Stimulated activated CD8-positive, alpha-beta memory T cell treated with anti-CD3 and anti-CD28 coated beads, Interleukin-7, amount 100 ng/mL, for 1 hour (primary cell): Measurements from ENCODE around the gene SERPINB7.

Experiments
- DNase-seq, 2 donors: peaks; one replicate each; pipeline ENCODE4 v3.0.0-alpha.2; 2020; ENCODE audit warnings: low read depth in 2 of 2

Gene SERPINB7

DNA sequence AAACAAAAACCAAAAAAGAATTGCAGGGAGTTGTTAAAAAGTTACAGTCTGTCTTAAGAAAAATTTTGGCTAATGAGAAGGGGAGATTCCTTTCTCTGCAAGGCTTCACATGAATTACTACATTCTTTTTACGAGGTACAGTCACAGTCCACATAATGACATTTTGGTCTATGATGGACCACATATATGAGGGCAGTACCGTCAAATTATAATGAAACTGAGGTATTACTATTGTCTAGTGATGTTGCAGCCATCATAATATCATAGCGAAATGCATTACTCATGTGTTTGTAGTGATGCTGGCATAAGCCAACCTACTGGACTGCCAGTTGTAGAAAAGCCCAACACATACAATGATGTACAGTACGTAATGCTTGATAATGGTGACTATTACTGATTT, 12.5 kb downstream of the SERPINB7 start:
- no peak for DNase-seq

DNA sequence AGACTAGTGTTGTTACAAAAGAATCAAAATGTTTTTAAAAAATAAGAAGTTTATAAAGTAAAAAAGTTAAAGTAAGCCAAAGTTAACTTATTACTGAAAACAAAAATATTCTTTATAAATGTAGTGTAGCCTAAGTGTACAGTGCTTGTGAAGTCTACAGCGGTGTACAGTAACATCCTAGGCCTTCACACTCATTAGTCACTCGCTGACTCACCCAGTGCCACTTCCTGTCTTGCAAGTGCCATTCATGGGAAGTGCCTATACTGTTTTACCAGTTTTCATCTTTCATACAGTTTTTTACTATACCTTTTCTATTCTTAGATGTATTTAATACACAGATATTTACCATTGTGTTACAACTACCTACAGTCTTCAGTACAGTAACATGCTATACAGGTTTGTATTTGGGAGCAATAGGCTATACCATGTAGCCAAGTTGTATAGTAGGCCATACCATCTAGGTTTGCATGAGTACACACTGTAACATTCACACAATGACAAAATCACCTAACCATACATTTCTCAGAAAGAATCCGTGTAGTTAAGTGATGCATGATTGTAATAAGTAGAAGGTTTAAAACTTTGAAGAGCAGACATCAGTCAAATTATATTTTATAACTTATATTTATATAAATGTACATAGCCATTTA, 13.4 kb downstream of the SERPINB7 start:
- peak; percentile 23 to 42 for DNase-seq

DNA sequence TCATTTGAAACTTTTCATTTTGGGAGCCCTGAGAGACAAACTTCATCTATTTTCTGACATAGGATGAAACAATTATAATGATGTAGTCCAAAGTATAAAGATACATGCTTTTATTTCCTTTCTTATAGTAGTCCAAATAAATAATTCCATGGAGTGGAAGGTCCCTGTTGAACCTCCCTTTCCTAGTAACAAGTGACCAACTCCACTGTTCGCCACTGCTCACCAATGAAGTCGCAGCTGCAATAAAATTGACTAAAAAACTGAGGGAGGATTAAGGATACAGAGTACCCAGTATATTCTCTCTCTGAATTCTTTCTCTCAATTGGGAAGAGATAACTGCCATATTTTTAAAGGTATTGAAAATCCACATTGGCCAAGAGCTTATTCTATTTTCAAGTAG, 14.1 kb downstream of the SERPINB7 start:
- DNase-seq: no peak

DNA sequence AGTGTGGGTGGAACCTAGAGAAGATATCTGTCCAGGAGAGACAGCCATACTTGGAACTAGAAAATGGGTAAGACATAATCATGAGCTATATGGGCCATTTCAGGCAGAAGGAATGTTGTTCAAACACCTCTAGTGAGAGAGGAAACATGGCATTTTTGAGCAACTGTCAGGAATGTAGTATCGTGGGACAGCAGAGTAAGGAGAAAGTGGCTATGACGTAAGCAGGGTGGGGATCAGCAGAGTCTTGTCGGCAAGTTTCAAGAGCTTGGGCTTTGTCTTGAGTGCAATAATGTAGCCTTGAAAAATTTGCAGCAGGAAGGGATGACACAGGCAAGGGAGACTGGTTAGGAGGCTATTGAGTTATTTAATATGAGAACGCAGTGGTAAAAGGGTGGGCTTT, 20.4 kb downstream of the SERPINB7 start:
- no peak for DNase-seq

DNA sequence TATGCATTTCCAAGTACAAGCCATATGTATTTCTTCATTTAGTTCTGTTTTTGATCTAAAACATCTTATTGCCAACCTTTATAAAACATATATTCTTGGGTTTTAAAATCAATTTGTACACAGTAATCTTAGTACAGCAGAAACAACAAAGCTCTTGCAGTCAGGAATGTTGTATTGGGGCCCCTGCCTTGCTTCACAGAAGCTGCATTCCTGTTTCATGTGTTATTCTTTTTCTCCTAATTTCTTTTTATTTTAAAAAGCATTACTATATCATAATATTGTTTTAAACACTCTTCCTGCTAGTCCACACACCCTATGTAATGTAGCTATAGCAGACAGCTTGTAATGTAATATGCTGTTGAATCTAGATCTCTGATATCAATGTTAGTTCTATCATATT, 24.0 kb downstream of the SERPINB7 start:
- no peak for DNase-seq

DNA sequence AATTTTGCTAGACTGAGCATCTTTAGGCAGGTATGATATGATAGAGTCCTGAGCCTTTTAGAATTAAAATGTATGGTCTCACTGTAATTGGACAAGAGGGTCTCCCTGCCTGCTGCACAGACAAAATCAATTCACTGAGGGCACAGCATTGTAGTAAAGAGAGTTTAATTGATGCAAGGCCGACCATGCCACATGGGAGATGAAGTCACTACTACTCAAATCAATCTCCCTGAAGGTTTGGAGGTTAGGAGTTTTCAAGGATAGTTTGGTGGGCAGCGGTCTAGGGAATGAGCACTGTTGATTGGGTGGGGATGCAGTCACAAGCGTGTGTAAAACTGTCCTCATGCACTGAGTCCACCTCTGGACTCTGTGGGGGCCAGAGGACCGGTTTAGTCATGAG, 26.1 kb downstream of the SERPINB7 start:
- no peak for DNase-seq

DNA sequence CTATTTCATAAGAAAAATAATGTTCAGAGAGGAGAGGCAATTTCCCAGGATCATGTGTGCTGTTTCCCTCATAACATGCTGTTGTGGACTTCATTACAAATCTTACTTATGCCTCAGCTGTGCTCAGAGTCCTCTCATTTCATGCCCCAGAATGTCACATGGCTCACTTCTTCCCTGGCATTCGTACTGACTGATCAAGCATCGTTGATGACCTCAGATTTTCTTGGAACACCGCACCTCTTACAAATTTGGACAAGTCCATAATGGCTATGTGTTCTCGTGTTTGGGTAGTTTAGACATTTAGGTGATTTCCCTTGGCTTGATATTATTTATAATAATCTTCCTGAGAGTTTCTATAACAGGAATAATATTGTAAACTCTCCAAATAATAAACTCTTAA, 32.9 kb downstream of the SERPINB7 start:
- DNase-seq: no peak

DNA sequence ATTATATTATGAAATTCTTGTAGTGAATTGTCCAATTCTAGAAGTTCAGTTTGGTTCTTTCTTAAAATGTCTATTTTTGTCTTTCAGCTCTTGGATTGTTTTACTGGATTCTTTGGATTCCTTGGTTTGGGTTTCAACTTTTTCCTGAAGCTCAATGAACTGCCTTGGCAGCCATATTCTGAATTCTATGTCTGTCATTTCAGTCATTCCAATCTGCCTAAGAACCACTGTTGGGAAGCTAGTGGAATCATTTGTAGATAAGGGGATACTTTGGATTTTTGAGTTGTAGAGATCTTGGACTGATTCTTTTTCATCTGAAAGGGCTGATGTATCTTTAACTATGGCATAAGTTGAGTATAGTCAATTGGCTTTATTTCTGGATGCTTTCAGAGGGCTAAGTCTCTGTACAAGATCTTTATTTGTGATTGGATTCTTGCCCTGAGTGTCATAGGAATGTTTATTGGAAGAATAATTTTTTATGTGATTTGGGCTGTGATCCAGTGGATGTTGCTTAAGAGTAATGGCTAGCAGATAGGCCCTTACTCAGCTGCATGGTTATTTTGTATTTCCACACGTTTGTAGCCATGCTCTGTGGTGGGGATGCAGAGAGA, 42.3 kb downstream of the SERPINB7 start:
- DNase-seq: no peak

DNA sequence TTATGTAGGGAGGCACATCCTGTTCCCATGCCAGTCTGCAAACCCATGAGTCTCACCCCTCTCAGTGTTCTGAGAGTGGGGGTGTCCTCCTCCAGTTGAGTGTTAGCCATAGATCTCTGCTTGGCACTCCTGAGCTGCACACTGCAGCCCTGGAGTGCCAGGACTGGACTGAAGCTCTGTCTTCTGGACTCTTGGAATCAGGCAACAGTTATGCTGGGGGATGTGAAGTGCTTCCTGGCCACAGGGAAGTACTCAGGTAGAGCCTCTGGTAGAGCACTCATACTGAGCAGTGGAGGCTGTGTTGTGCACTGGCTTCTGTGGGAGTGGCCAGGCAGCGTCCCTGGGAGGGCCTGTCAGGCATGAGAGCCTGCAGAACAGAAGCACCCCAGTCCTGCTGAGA, 43.0 kb downstream of the SERPINB7 start:
- no peak for DNase-seq

DNA sequence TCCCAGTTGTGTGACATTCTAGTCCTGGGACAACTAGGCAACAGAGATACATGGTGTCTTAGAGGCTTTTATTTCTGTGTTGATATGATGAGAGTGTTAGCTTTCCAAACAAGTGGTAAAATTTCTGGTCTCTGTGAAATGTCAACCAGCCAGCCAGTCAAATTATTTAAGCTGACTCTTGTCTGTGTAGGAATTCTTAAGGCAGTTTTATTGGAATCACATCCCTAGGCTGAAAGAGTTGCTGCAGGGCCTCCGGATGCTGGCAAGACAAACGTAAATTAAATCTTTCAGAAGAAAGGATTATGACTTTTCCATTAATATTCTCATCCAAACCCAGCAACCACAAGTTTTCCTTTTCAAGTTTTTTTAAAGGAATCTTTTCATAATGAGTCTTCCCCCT, 44.6 kb downstream of the SERPINB7 start:
- no peak for DNase-seq

DNA sequence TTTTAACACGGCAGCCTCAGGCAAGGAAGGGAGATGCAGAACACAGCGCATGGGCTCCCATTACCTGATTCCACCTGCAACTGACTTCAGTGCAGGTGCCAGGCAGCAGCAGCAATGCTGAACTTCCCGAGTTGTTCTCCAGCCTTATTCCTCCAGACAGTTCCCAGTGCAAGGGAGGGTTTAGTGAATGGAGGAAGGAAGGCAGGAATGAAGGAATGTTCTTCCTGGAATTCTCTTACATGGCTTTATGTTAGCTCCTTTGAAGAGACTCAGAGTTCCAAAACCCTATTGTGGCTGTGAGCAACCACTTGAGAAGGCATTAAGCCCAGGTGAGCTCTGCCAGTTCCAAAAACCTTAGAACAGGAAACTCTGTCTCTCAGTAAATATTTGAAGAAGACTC, 45.5 kb downstream of the SERPINB7 start:
- no peak for DNase-seq

DNA sequence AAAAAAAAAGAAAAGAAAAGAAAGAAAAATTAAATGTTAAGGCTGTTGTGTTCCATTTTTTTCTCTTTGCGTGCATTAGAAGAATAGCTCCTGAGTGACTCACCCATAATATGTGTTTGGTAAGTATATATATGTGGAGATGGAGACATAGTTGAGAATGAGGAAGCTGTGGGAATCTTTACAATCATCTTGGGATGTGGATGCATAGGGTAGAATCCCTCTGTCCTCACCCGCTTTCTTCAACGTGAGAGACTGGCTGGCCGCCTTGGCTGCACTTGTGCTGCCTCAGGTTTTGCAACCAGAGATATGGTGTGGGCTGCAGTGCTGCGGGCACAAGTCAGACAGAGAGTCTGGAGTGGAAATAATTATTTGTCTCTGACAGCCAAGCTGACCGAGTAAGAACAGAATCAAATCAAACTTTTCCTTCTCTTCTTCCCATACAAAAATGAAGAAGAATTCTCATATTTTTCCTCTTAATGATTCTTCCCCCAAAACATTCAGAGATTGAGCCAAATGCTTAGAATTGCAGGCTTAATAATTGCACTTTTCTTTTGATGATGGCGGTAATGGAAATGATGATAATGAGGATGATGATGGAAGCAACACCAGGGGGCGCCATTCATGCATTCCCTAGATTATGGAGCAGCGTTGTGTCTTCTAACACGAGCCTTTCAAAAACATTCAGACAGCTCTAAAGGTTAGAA, 48.5 kb downstream of the SERPINB7 start:
- no peak for DNase-seq

DNA sequence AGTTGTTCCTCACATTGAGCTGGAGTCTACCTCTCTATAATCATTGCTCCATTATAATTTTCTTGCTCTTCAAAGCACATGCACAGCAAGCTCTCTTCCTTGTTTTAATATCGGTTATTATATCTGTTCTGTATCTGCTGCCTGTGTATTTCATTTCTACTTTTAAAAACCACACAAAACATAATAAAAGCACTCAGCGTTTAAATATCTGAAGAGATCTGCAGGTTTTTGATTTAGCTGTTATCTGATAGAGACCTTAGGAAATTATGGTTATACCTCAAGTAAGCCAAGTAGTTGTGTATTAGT, 49.0 kb downstream of the SERPINB7 start:
- no peak for DNase-seq

DNA sequence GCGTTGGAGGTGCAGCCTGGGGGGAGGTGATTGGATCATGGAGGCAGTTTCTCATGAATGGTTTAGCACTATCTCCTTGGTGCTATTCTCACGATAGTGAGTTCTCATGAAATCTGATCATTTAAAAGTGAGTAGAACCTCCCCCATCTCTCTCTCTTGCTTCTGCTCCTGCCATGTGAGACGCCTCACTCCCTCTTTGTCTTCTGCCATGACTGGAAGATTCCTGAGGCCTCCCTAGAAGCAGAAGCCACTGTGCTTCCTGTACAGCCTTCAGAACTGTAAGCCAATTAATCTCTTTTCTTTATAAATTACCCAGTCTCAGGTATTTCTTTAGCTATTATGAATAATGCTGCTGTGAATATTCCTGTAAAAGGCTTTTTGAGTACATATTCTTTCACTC, 52.9 kb downstream of the SERPINB7 start:
- no peak for DNase-seq

DNA sequence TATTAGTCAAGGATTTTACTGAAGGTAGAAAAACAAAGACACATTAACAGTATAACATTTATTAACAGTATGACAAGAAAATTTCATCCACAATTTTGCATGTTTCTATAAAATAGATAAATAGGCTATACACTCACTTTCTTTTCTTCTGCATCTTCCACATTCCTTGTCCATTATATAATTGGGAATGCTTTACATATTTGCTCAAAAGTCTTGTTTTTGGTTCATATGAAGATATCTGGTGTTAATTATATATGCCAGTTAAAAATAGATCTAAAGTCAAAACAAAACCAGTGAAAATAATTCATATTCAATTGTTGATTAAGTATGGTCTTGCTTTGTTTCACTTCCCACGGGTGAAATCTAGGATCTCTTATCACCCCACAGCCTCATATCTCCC, 53.4 kb downstream of the SERPINB7 start:
- no peak for DNase-seq

DNA sequence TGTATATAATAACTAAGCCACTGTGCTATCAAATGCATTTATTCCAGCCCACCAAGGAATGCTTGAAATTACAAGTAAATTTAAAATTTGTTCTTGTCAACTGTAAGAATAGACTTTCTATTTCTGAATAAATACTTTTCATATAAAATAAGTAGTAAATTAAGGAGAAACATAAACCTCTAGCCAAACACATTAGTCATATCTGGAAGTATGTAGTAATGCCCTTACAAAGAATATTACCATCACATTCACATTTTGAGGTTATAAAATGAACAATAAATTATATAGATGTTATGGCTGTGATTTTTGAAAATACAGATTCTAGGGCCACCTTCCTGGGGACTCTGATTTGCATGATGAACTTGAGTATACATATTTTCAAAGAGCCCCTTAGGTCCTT, 54.7 kb downstream of the SERPINB7 start:
- DNase-seq: no peak

DNA sequence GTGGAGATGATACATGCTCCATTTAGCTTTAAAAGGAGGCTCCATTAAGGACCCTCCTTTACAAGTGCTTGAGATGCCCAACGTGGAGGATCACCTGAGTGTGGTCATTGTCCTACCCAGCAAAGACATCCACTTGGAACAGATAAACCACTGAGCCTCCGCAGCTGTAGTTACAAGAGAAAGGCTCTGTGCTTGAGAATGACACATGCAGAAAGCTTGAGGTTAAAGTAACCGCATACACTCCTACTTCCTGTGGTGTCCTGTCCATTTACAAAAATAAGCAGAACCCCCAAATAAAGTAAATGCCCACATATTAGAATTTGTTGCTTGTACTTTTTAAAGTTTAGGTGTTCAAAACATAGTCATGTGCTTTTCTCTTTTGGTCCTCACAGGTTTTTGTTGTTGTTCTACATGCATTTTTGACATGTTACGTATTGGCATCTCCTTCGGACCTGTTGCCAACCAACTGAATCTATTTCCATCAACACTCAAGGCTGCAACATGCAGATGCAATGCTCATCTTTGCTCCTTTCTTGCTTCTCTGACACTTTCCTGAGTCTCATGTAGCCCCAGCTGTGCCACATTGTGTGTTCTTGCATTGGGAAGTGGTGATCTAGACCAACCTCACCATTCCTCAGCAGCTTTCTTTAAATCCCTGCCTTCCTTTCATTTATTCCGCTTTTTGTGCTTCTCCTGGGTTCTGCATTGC, 56.0 kb downstream of the SERPINB7 start:
- DNase-seq: no peak

DNA sequence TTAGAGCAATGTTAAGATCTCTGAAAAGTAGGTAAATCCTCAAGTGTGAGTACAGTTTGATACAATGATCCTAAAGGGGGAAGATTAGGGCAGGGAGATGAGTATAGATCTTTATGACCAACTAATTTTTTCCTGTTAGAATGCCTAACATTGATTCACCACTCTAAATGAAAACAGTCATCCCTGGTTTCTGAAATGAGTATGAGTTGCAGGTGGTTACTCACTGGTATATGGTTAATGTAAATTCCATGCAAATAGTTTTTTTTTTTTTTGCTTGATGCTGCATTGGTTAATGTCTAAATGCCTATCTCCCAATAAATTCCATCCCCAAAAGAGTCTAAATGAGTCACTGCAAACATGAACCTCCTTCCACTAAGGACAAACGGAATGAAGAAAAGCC, 57.3 kb downstream of the SERPINB7 start:
- DNase-seq: no peak

DNA sequence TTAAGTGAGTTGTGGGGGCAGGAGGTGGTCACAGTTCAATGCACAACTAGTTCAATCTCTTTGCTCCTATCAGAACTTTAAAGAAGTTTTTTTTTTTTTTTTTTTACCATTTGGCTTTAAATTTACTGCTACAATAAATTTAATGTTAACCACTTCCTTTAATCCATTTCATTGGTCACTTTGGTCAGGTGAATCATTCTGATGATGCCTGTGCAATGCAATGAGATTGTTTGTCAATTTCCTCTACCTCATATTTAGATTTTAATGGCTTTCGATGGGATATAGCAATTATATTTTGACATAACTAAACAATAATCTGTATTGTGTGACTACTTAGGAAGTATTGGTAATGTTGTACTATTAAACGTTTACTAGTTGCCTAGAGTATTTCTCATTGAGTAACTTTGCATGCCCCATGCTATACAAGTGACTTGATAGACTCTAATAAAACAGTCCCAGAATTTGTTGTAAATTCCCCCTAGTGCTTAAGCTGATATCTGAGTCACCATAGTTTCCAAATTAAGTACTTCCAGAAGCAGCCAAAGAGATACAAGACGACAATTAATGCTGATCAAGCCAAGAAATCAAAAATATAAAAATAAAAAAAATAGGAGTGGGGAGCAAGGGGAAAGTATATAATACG, 59.4 kb downstream of the SERPINB7 start:
- no peak for DNase-seq

DNA sequence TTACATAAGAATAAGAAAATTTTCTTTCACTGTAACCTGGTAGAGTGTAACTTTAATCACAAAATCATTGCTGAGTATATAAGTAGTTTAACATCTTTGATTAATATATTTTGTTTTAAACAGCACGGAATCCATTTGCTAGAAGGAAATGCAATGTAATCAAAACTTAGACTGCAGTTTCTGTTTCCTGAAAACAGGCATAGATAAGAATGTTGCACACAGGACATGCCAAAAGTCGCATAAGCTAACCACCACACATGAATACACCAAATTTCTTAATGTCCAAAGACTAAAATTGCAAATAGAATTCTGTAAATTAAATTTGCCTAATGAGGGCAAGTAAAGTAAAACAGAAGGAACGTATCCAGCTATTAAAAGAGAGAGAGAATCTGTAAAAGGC, 61.2 kb downstream of the SERPINB7 start:
- no peak for DNase-seq

DNA sequence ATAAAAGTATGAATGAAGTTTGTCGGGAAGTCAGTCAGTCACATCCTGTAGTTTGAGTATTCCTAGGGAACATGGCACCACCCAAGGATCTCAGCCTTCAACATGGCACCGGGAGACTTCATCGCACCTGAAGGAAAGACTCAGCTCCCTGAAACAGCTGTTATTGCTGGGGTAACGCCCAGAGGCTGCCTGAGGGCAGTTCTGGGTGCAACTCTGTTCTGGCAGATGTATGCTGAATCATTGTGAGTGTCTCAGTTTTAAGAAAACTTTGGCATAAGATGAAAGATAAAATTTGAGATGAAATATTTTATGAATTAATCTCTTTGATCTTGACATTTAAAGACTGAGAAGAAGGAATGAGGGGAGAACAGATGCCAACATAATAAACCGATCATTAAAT, 62.4 kb downstream of the SERPINB7 start:
- DNase-seq: no peak

DNA sequence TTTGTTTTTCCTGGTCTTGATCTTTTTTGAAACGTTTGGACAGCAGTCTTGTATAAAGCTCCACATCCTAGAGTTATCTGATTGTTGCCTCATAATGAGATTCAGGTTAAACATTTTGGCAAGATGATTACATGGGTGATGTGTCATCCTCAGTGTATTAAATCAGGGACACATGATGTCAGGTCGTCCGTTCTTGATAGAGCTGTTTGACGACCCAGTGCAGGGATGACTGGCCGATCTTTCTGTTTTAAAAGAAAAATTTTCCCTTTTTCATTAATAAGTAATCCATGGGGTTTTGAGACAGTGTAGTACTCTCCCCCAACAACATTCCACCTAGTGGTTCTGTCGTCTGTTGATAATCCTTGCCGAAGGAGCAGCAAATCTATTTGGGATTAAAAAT, 67.8 kb downstream of the SERPINB7 start:
- no peak for DNase-seq

DNA sequence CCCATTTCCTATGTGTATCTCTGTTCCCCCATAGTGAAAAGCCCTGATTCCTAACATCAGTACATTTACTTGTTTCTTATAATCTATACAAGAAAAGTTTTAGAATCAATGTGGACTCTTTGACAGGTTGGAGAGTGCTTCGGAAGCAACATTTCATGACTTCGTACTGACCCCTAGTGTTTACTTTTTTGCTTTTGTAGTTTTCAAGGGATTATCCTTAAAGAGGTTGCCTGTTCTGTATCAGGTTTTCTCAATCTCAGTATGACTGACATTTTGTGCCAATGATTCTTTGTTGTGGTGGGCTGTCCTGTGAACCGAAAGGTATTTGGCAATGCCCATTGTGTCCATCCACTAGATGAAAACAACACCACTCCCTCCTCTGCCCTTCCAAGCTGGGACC, 69.0 kb downstream of the SERPINB7 start:
- no peak for DNase-seq
